Measurements from ENCODE around the gene LRRFIP2.
"Not testable (repeated sequence)": the region's sequence is repeated elsewhere in the genome, so short reads cannot be mapped to it uniquely, and the experiment has no call there.

LRRFIP2 gene

DNA sequence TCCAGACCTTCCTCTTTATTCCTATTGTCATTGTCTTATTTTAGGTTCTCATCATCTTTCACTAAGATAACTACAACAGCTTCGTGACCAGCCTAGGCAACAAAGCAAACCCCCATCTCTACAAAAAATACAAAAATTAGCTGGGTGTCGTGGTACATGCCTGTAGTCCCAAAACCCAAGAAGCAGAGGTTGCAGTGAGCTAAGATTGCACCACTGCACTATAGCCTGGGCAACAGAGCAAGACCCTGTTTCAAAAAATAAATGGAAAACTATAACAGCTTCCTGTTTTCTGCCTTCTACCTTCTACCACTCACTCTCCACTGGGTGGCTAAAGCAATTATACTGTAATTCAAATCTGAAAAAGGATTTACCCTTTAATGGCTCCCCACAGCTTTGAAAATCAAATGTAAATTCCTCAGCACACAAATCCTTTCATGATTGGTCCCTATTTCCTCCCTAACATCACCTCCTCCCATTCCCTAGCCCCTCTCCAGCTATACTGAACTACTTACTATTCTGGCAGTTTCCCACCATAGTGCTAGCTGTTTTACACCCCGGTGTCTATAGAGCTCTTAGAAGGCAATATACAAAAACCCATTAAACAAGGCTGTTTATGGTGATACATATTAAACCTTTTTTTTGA, 33.4 kb downstream of the LRRFIP2 start:
- DNase-seq, result no peak

DNA sequence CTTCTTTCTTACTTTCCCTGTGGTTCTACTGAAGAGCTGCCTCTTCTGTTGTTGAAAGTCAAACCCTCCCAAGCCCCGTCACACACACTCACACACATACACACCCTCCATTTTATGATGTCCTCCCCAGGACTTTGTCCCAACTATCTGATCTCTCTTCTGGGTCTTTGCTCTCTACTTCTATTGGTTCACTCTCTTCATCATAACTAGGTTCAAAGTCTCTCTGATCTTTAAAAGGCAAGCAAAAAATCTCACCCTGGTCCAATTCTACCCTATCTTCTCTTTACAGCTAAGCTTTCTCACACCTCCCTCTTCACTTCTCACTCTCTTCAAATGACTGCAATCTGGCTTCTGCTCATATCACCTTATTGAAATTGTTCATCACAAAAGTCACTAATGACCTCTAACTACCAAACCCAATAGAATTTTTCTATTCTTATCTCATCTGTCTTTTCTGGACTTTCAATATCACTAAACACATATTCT, 34.8 kb downstream of the LRRFIP2 start:
- no peak for DNase-seq

DNA sequence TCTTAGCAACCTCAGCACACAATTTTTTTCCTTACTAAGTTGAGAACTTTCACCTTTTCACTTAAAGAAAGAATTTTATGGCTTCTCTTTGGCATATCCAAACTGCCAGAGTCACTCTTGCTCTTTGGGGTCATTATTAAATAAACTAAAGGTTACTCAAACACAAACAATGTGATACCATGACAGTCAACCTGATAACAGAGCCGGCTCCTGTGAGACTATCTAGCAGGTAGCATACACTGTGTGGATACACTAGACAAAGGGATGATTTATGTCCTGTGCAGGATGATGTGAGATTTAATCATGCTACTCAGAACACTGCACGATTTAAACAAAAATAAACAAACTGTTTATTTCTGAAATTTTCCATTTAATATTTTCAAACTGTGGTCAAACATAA, 35.6 kb downstream of the LRRFIP2 start:
- no peak for DNase-seq

DNA sequence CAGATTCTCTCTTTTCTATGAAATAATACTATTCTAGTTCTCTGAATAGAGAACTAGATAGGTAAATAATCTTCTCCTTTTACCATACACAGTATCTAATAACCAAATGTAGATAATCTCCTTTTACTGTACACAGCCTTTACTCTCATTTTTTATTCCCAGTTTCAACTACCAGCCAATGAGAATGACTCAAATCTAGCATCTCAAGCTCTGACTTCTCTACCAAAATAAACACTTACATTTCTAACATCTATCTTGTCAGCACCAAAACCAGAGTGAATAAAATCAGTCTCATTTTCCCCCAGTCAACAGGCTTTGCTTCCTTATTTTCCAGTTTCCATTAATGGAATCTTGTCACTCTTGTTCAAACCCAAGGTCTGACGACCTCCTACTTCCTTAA, 36.9 kb downstream of the LRRFIP2 start:
- DNase-seq, result no peak

DNA sequence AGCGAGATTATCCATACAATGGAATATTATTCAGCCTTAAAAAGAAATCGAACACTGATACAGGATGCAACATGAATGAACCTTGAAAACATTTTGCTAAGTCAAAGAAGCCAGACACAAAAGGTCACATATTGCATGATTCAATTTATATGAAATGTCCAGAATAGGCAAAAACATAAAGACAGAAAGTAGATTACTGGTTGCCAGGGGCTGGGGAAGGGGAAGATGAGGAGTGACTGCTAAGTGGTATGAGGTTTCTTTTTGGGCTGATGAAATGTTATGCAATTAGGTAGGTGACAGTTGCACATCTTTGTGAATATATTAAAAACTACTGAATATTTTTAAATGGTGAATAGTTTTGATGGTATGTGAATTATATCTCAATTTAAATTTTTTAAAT, 38.3 kb downstream of the LRRFIP2 start:
- DNase-seq, result no peak

DNA sequence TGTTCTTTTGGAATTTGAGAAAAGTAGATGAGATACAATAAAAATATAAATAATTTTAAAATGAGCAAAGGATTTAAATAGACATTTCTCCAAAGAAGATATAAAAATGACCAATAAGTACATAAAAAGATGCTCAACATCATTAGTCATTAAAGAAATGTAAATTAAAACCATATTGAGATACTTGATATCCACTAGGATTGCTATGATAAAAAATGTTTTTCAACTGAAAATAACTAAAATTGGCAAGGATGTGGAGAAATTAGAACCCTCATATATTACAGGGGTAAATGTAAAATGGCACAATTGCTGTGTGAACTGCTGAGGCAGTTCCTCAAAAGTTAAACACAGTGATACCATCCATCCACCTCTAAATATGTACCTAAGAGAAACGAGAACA, 38.8 kb downstream of the LRRFIP2 start:
- no peak for DNase-seq

DNA sequence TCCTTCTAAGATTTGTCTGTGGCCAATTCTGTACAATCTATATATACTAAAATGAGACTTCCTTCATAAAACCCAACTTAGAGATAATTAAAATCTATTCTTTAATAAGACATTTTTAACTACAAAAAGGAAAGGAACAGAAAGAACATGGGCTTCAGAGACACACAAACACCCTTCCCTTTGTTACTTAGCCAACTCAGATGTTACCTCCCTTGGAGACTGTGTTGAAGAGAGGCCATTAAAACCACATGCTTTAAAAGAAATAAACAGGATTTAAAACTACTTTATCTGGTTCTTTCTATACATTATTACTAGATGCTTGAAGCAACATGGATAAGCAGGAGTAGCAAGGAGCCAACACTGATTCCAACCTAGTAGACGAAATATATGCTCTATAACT, 42.0 kb downstream of the LRRFIP2 start:
- no peak for DNase-seq

DNA sequence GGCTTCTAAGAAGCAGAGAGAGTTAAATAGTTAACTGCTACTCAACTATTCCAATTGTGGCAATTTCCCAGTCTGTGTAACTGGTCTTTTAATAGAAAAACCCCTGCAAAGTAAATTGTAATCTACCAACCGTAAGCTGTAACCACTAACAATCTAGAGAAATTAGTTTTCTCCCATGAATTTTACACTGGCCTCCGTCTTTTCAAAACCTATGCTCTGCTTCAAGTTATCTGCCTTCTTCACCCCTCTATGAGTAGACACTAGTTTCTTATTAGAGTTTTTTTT, 42.6 kb downstream of the LRRFIP2 start:
- no peak for DNase-seq

DNA sequence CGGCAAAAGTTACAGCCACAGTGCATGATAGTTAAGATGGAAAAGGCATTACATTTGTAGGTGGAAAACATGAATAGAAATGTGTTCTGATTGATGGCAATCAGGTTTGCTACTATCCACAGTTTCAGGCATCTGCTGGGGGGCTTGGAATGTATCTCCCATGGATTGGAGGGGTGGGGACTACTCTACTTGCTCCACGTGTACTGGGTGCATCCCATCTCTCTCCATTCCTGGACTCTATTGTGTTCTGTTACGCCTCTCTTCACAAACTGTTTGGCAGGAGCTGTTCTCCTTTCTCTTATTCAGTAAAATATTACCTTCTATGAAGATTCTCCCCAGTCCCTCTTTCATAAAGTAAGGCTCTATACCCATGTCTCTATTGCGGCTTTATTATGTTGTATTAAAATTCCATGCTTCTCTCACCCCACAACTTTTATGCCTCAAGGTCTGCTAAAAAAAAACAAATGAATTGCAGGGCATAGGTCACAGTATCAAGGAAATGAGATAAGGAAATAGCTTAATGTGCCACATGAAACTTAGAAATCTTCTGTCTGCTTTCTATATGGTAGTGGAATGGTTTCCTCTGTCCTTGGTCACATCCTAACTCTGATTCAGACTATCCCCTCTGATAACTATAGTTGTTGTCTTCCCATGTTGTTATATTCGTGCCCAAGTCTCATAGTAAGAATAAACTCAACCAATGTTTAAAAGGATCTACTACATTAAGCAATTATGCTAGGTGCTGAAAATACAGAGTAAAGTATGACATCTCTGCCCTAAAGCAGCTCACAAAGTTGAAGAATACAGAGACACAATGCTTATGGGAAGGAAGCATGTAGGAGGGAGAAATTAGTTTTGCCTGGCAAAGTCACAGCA, 43.2 kb downstream of the LRRFIP2 start:
- DNase-seq, result no peak

DNA sequence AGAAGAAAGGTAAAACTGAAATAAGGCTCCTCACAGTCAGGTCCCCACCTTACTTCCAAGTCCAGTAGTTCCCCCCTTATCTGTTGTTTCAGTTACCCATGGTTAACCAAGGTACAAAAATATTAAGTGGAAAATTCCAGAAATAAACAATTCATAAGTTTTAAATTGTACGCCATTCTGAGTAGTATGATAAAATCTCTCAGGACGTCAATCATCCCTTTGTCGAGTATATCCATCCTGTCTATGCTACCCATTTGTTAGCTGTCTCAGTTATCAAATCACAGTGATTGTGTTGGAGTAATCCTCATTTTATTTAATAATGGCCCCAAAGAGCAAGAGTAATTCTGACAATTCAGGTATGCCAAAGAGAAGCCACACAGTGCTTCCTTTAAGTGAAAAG, 43.9 kb downstream of the LRRFIP2 start:
- DNase-seq, result no peak

DNA sequence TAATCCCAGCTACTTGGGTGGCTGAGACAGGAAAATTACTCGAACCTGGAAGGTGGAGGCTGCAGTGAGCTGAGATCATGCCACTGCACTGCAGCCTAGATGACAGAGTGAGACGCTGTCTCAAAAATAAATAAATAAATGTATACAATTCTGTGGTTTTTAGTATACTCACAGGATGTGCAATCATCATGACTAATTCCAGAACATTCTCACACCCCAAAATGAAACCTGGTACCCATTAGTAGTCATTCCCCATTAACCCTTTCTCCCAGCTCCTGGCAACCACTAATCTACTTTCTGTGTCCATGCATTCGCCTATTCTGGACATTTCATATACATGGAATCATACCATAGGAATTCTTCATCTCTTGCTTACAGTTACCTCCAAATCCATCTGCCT, 44.5 kb downstream of the LRRFIP2 start:
- DNase-seq, result no peak

DNA sequence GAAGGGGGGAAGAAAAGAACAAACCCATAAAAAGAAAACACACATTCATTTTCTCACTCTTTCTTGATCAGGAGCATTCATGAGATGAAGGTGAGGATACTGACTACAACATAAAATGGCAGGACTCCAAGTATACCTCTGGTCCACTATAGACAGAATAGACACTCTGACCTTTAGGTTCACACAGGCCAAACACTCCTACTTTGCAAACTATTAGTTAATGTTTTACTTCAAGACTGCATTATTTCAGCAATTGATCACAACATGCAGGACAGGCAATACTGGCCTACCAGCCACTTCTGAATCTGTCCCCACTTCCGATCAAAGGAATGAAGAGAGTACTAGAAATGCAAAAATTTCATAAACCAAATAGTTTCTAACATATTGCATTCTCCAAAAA, 47.0 kb downstream of the LRRFIP2 start:
- no peak for DNase-seq

DNA sequence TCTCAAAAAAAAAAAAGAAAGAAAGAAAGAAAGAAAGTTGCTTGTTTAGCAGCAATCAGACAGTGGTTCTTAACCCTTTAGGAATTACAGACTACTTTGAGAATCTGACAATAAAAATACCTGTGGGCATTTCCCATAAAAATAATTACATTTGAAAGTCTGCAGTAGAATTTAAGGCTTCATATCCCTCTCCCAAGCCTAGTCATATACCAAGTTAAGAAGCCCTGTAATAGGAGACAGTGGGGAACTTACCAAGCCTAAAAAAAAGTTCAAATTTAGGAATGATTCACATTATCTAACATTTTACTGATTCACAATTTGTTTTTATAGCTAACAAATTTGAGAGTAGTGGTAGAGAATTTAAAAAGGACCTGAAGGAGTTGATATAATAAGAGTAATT, 47.5 kb downstream of the LRRFIP2 start:
- DNase-seq, result no peak

DNA sequence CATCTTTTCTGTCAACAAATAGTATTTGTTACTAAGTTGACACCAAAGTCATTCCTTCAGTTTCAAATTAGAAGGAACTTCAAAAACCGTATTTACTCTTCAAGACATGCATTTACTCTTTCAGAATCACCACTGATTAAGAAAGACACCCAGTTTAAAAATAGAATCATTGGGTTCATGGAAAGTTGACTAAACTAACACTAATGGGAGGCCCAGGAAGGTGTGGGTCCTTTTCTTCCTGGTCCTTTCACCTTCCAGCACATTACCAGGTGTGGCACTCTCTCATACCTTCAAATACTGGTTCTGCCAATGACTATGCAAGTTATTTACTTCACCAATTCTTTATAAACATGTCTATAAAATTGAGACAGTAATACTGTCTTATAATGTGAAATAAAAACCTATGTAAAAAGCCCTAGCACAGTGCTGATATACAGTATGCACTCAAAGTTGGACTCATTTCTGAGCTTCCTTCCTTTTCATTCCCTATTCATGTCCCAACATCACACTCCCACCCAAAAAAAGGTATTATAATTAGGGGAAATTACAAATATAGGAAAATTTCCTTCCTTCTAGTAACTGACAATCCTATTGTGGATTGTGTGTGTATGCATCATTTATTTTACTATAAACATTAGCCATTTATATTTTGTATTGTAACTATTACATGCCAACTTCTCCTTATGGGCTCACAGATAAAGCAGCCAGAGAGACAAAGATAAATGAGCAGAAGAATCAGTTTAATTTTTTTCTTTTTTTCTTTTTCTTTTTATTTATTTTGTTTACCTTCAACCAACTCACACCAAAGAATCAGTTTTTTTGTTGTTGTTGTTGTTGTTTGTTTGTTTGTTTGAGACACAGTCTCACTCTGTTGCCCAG, 48.9 kb downstream of the LRRFIP2 start:
- DNase-seq, result no peak

DNA sequence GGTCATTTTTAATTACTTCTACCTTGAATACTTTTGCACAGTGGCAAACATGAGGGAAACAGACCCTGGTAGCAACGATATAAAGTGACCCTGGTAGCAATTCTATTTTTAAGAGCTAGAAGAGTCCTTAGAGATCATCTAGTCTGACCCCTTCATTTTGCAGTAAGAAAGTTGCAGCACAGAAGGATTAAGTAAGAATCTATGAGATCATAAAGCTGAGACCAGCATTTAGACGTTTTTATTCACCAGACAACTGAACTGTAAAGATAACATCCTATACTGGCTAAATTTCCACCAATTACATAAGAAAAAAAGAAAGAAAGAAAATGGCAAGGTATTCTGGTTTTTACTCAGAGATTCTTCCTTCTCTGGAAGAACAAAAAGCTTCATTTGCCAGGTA, 49.9 kb downstream of the LRRFIP2 start:
- DNase-seq, result no peak

DNA sequence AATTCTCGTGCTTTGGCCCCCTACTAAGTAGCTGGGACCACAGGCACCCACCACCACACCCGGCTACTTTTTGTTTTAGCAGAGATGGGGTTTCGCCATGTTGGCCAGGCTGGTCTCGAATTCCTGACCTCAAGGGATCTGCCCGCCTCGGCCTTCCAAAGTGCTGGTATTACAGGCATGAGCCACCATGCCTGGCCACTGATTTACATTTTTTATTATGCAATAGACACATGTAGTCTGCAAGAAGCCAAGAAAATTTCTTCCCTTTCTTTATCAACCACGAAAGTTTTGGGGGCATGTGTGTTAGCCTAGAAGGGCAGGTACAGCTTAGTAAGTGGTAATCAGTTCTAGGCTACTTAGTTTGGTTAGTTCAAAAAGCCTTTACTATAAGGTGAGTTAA, 51.1 kb downstream of the LRRFIP2 start:
- DNase-seq, result no peak

DNA sequence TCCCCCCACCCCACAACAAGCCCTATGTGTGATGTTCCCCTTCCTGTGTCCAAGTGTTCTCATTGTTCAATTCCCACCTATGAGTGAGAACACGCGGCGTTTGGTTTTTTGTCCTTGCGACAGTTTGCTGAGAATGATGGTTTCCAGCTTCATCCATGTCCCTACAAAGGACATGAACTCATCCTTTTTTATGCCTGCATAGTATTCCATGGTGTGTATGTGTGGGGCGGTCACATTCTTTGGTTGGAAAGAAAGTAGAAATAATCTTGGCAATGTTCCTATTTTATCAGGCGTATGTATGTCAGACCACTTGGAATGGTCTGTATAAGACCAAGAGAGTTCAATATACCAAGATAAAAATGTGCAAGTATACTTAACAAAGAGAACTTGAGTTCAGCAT, 52.3 kb downstream of the LRRFIP2 start:
- not testable (repeated sequence) for DNase-seq

DNA sequence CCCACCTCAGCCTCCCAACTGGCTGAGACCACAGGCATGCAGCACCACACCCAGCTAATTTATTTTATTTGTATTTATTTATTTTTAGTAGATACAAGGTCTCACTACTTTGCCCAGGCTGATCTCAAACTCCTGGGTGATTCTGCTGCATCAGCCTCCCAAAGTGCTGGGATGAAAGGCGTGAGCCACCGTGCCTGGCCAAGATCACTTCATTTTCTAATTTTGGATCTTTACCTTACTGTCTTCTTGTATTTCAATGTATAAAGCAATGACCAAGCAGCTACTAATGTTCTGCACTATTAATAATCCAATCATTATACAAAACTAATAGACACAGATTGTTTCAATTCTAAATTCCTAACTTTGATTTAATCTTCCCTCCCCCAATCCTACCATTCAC, 56.2 kb downstream of the LRRFIP2 start:
- no peak for DNase-seq

DNA sequence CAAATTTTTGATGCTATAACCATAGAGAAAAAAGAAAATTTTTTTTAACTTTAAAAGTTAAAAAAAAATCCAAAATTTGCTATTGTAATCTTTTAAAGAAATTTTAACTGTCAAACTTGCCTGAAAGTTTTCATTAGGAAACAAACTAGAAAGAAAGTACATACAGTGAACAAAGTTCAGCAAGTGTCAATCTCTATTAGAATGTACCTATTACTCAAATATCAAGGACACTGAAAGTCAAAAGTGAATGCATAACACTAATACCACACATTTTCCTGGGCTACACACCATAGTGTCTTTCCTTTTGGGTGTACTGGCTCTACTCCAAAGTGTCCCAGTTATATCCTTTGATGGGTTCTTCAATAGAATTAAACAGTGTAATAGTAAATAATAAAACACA, 56.8 kb downstream of the LRRFIP2 start:
- no peak for DNase-seq

DNA sequence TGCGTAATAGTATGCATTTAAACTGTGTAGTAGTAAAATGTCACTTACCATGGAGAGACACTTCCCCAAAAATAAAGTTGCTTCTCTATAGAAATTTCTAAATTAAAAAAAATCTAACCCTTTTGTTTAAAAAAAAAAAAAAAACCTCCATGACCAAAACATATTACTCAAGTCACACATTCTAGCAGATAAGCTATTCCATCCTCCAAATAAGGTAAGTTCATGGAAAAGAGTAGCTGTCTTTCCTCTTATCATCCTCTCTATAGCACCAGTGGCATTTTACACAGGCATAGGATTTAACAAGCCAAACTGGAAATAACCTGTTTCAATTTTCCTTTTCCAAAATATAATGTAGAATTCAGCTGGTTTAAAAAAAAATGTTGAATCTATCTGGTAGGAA, 57.4 kb downstream of the LRRFIP2 start:
- DNase-seq, result no peak

DNA sequence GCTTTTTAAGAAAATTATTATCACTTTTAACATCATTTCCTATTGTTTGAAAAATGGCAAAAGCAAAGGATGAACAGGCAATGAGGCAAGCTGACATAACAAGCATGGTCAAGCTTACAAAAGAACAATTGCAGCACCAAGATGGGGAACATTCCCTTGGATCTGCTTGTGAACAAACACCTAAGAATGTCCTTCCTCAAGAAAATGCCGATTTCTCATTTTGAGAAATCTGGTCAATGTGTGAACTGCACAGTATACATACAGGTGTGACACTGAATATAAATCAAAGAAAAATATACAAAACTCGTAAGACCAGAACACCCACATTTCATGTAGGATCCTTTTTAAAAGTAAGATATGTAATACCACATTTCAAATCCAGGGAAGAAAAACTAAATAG, 58.9 kb downstream of the LRRFIP2 start:
- DNase-seq, result no peak

DNA sequence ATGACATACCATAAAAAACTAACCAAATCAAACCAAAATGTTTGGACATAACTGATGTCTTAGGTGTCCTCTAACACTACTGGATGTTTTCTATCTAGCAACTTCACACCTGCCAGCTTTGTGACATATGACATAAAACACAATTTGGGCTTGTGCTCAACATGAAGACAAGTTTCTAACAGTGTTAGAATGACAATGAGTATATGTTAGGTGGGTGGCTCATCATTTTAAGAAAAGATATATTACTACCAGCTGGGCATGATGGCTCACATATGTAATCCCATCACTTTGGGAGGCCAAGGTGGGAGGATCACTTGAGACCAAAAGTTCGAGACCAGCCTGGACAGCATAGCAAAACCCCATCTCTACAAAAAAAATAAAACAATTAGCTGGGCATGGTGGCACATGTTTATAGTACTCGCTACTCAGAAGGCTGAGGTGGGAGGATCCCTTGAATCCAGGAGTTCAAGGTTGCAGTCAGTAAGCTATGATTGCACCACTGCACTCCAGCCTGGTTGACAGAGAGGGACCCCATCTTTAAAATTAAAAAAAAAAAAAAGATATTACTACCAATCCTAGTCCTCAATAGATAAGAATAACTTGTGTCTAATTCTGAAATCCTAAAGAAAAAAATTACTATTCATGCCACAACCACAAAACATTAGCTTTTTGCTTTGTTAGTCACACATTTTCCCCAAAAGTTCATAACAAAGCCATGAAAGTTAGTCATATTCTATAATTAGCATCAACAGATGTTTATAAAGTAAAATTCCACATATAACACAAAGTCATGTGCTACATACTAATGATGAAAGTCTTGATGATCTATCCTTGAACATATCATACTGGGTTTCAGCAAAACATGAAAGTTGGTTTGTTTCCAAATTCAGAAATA, 59.9 kb downstream of the LRRFIP2 start:
- DNase-seq, result no peak

DNA sequence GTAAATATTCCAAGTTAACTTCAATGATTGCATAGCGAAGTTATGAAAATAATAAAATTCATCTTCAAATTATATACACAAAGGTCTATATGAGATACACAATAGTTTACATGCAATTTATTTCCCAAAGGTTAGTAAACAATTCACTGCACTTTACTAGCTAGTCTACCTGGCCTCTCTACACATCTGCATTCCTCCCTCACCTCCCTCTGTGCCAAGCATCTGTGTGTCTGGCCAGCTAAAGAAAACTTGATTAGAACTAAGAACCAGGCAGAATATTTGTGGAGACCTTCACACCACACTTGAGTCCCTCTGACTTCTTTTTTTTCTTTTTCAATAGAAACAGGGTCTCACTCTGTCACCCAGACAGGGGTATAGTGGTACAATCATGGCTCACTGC, 61.4 kb downstream of the LRRFIP2 start:
- DNase-seq, result no peak
